ENCODE results near the gene PCNX4. TPM values are rescaled to one million over a fixed set of nuclear protein-coding genes. Genes with fewer than 3 reads are reported as not detected.
A peak's percentile ranks its signal among the peaks of the same experiment; 100 is the strongest.
"Not testable (repeated sequence)": the region's sequence is repeated elsewhere in the genome, so short reads cannot be mapped to it uniquely, and the experiment has no call there.

Gene PCNX4
- total RNA-seq, 1 experiment from 2014 or later = 48.4 TPM

DNA sequence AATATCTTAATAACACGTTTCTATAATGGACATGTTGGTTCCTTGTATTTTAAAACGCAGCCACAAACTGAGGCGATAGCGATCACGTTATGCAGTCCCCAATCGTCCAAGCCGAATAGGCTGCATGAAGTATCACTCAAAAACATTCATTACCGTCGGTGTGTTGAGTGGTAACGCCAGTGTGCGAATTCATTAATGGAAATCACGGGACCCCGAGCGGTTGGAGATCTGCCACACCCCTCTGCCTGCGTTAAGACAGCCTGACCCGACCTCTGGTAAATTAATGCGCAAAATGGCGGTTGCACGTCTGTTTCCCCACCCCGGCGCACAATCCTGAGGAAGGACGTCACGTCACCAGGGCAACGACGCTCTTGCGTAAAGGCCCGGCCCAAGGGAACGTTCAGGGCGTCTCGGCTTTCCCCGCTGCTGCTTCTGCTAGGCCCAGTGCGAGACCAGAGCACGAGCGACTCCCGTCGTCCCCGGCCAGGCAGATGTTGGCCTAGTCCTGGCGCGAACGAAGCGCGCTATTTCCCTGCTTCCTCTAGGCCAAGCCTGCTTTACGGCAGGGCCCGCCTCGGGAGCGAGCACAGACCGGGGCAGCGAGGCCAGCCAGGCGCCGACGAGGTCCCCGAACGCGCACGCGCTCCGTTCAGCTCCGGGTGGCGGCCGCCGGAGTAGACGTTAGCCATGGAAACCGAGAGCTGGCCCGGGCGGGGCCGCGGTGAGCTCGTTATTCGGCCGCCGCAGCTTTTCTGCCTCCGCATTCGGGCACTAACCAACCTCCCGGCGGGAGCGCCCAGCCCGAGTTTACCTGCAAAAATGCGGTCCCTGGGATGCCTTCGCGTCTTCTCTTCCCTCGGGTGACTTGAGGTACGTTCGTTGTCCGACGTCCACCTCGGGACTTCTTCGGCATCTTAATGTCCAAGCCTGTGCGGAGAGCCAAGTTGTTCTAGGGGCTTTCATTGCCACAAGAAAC is at the start of gene PCNX4 (continued):
- peak; percentile 94 for TF ChIP-seq YY1 (IDR thresholded peaks at IDR 0.05; ENCODE audit: extremely low read depth, insufficient replicate concordance, low read depth, low read length)
- TF ChIP-seq, protein P1, sequence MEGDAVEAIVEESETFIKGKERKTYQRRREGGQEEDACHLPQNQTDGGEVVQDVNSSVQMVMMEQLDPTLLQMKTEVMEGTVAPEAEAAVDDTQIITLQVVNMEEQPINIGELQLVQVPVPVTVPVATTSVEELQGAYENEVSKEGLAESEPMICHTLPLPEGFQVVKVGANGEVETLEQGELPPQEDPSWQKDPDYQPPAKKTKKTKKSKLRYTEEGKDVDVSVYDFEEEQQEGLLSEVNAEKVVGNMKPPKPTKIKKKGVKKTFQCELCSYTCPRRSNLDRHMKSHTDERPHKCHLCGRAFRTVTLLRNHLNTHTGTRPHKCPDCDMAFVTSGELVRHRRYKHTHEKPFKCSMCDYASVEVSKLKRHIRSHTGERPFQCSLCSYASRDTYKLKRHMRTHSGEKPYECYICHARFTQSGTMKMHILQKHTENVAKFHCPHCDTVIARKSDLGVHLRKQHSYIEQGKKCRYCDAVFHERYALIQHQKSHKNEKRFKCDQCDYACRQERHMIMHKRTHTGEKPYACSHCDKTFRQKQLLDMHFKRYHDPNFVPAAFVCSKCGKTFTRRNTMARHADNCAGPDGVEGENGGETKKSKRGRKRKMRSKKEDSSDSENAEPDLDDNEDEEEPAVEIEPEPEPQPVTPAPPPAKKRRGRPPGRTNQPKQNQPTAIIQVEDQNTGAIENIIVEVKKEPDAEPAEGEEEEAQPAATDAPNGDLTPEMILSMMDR (IDR thresholded peaks at IDR 0.05 in 2 of 3, conservative IDR thresholded peaks at IDR 0.05 in 1 of 3; ENCODE audit: borderline replicate concordance in 1 of 3, insufficient read depth in 1 of 3, low read depth in 2 of 3, low read length in 2 of 3) = no peak
- TF ChIP-seq CBX3 (IDR thresholded peaks at IDR 0.05; ENCODE audit: low read depth) = peak; percentile 69; the same call in 1 of the 2 replicates

GRCh38 chr14:60047976-60048375 is 43.7 kb upstream of the PCNX4 start:
- H3K79me2 ChIP-seq (ENCODE audit: insufficient read depth, low read length); H2AFZ ChIP-seq (ENCODE audit: low read depth, low read length, poor library complexity, severe bottlenecking); H3K4me3 ChIP-seq (replicated peaks in 1 of 2; ENCODE audit: low read depth in 1 of 2, low read length in 2 of 2); H4K20me1 ChIP-seq (ENCODE audit: insufficient read depth); H3K27ac ChIP-seq (ENCODE audit: low read depth, low read length); H3K4me2 ChIP-seq (ENCODE audit: low read length); intact Hi-C loops (cut with micrococcal nuclease); ATAC-seq; H3K36me3 ChIP-seq (ENCODE audit: control insufficient read depth in 1 of 2, insufficient read depth in 2 of 2, low read length in 2 of 2); H3K9me2 ChIP-seq (ENCODE audit: insufficient read depth); H3K9me3 ChIP-seq (ENCODE audit: control insufficient read depth in 1 of 2, insufficient read depth in 1 of 2, low read depth in 1 of 2, low read length in 2 of 2); DNase-seq (ENCODE audit: low read depth, low spot score); RAD21 ChIA-PET (ENCODE audit: low non-redundant PET in 1 of 2, low total read pairs in 2 of 2, uncharacterized antibody in 2 of 2, unreplicated experiment in 2 of 2); H3K4me1 ChIP-seq (ENCODE audit: control insufficient read depth in 1 of 2, insufficient read depth in 2 of 2, low read length in 2 of 2); BruUV-seq (replicated peaks); H3K9ac ChIP-seq (ENCODE audit: low read length); POLR2A ChIA-PET; H3K27me3 ChIP-seq (ENCODE audit: insufficient read depth, low read length): not testable (repeated sequence)
- CTCF ChIA-PET = interaction anchor here (1.5 kb wide), 1 partner anchor 83 kb away, joined by 3 read pairs; no protein-coding TSS in a partner anchor

All from HCT116 (cell line).